Caco-2 (cell line): ENCODE measurements around the gene MAP1LC3A. TPM values are rescaled to one million over a fixed set of nuclear protein-coding genes. Genes with fewer than 3 reads are reported as not detected.
A peak's percentile ranks its signal among the peaks of the same experiment; 100 is the strongest.

Experiments used
- BruUV-seq: library from RNA; stranded (reverse); fragments of 400-500 nt; replicated peaks from 2 replicates; lab custom pipeline; 2021; lab: Mats Ljungman, UMichigan
- CTCF ChIA-PET: fragments of 300-600 bp; sonication (Branson Sonifier 250); formaldehyde crosslinking; loops from one replicate; lab custom pipeline; 2022; ENCODE audit warnings: antibody characterized with exemption; lab: Charles Lee
- POLR2A ChIA-PET: fragments of 300-600 bp; sonication (Branson Sonifier 250); formaldehyde crosslinking; loops from one replicate; lab custom pipeline; 2022; ENCODE audit warnings: antibody characterized with exemption; lab: Charles Lee
- DNase-seq, 2 experiments: peaks; one replicate each; pipeline versions ENCODE4 v3.0.0 to v3.0.0-alpha.2; 2020 to 2022
- H3K27me3 ChIP-seq: replicated peaks from 2 replicates; pipeline ENCODE4 v1.6.0; 2011; ENCODE audit warnings: low read length; ENCODE audit not compliant: control insufficient read depth, insufficient read depth
- H3K36me3 ChIP-seq: 2 replicates; pipeline ENCODE4 v1.5.1; 2011; ENCODE audit warnings: low read length; ENCODE audit not compliant: control insufficient read depth, insufficient read depth
- H3K4me1 ChIP-seq: fragments of 250-450 bp; sonication (Bioruptor Pico); 2 replicates; pipeline ENCODE4 v1.5.1; 2020; ENCODE audit warnings: mild to moderate bottlenecking
- H3K4me3 ChIP-seq: 2 replicates; pipeline ENCODE4 v1.5.1; 2011; ENCODE audit warnings: low read depth, mild to moderate bottlenecking, control low read depth, low read length
- H3K9me3 ChIP-seq: fragments of 250-450 bp; sonication (Bioruptor Pico); 2 replicates; pipeline ENCODE4 v1.5.1; 2020; ENCODE audit warnings: mild to moderate bottlenecking, moderate library complexity
- H3K27ac Mint-ChIP-seq: one replicate; pipeline ENCODE4 v1.8.0; 2022; ENCODE audit warnings: mixed read lengths; ENCODE audit not compliant: unreplicated experiment
- H3K27me3 Mint-ChIP-seq: one replicate; pipeline ENCODE4 v1.8.0; 2022; ENCODE audit warnings: mixed read lengths; ENCODE audit not compliant: insufficient read depth, unreplicated experiment
- H3K36me3 Mint-ChIP-seq: one replicate; pipeline ENCODE4 v1.8.0; 2022; ENCODE audit warnings: mild to moderate bottlenecking, mixed read lengths; ENCODE audit not compliant: insufficient read depth, unreplicated experiment
- H3K4me1 Mint-ChIP-seq: one replicate; pipeline ENCODE4 v1.8.0; 2022; ENCODE audit warnings: low read depth, mixed read lengths; ENCODE audit not compliant: unreplicated experiment
- H3K4me3 Mint-ChIP-seq: one replicate; pipeline ENCODE4 v1.8.0; 2022; ENCODE audit warnings: mild to moderate bottlenecking, moderate library complexity, mixed read lengths; ENCODE audit not compliant: unreplicated experiment
- H3K9me3 Mint-ChIP-seq: one replicate; pipeline ENCODE4 v1.8.0; 2022; ENCODE audit warnings: mixed read lengths; ENCODE audit not compliant: unreplicated experiment
- intact Hi-C: fragments of 100-400 bp; cut with micrococcal nuclease; formaldehyde crosslinking; loops from one replicate; pipeline ENCODE4 v1.10.0; 2022; ENCODE audit not compliant: unreplicated experiment
- total RNA-seq: library from RNA; stranded (reverse); gene quantifications from 2 replicates; pipeline ENCODE4 v1.2.3, GENCODE V29; 2022
- TF ChIP-seq, protein P1 (sequence below), 2 experiments: fragments of 200-600 bp in 1 of 2; IDR thresholded peaks; 1 replicate in 1 of 2; 2 replicates in 1 of 2; pipeline versions ENCODE4 v1.5.1 to v1.8.0; 2011 to 2022; ENCODE audit warnings: antibody characterized with exemption in 1 of 2, control low read depth in 1 of 2, inconsistent platforms in 1 of 2, low read depth in 1 of 2, low read length in 1 of 2, mild to moderate bottlenecking in 1 of 2, moderate library complexity in 1 of 2; ENCODE audit not compliant: insufficient read depth in 1 of 2, severe bottlenecking in 1 of 2, unreplicated experiment in 1 of 2

The MAP1LC3A gene
- total RNA-seq, 1 experiment from 2014 or later = 0.88 TPM

DNA sequence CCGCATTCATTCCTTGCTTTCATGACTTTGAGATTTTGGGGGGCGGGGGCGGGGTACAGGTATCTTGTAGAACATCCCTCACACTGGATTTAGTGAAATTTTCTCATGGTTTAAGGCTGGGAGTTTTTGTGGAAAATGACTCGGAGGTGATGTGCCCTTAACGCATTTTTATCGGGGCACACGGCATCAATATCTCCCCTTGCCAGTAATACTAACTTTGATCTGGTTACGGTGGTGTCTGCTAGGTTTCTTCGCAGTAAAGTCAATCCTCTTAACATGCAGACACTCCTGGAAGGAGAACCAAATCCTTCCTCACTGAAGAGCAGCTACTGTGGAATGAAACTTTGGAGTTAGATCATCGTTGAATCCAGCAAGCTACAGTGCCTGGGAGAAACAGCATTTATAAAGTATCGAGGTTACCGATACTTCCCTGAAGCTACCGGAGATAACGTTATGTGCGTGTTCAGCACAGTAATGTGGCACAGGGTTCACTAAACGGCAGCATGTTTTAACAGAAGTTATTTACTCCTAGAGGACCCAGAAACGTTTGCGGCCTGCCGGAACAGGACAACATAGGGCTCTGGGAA lies 43.5 kb upstream of the MAP1LC3A start:
- no peaks in the 10 kb centered on the region for H3K9me3 ChIP-seq
- peaks cover 6% of the 10 kb centered on the region for H3K4me1 ChIP-seq
- ChIA-PET CTCF (interaction anchor here (0.6 to 4.4 kb wide), 6 partner anchors 8 to 324 kb away, joined by 3 to 75 read pairs (median 6); no protein-coding TSS in a partner anchor), POLR2A (interaction anchor here (0.6 to 2.5 kb wide), 10 partner anchors 11 to 402 kb away, joined by 3 to 21 read pairs (median 9); partner anchors contain the start of genes AHCY, EIF2S2, ITCH and PIGU)
- intact Hi-C loops = loop anchor here (1.0 kb wide), 1 partner anchor 212 kb away; the partner anchor contains the start of gene AHCY
- H3K27ac Mint-ChIP-seq = peak overlapping the region; percentile 91
- H3K27me3 Mint-ChIP-seq = no peaks in the 10 kb centered on the region
- peak overlapping the region; percentile 52 for H3K4me3 ChIP-seq
- H3K36me3 ChIP-seq = no peaks in the 10 kb centered on the region
- DNase-seq = no peak
- no TSS peak for BruUV-seq
- H3K4me1 Mint-ChIP-seq = peaks cover 19% of the 10 kb centered on the region
- peaks cover 93% of the 10 kb centered on the region for H3K36me3 Mint-ChIP-seq
- no peaks in the 10 kb centered on the region for H3K27me3 ChIP-seq
- no peaks in the 10 kb centered on the region for H3K9me3 Mint-ChIP-seq
- TF ChIP-seq, protein P1, sequence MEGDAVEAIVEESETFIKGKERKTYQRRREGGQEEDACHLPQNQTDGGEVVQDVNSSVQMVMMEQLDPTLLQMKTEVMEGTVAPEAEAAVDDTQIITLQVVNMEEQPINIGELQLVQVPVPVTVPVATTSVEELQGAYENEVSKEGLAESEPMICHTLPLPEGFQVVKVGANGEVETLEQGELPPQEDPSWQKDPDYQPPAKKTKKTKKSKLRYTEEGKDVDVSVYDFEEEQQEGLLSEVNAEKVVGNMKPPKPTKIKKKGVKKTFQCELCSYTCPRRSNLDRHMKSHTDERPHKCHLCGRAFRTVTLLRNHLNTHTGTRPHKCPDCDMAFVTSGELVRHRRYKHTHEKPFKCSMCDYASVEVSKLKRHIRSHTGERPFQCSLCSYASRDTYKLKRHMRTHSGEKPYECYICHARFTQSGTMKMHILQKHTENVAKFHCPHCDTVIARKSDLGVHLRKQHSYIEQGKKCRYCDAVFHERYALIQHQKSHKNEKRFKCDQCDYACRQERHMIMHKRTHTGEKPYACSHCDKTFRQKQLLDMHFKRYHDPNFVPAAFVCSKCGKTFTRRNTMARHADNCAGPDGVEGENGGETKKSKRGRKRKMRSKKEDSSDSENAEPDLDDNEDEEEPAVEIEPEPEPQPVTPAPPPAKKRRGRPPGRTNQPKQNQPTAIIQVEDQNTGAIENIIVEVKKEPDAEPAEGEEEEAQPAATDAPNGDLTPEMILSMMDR (IDR thresholded peaks at IDR 0.05; ENCODE audit: insufficient read depth in 1 of 2, low read depth in 1 of 2, low read length in 1 of 2, severe bottlenecking in 1 of 2, unreplicated experiment in 1 of 2) = no peak
- peak overlapping the region; percentile 85 for H3K4me3 Mint-ChIP-seq

DNA sequence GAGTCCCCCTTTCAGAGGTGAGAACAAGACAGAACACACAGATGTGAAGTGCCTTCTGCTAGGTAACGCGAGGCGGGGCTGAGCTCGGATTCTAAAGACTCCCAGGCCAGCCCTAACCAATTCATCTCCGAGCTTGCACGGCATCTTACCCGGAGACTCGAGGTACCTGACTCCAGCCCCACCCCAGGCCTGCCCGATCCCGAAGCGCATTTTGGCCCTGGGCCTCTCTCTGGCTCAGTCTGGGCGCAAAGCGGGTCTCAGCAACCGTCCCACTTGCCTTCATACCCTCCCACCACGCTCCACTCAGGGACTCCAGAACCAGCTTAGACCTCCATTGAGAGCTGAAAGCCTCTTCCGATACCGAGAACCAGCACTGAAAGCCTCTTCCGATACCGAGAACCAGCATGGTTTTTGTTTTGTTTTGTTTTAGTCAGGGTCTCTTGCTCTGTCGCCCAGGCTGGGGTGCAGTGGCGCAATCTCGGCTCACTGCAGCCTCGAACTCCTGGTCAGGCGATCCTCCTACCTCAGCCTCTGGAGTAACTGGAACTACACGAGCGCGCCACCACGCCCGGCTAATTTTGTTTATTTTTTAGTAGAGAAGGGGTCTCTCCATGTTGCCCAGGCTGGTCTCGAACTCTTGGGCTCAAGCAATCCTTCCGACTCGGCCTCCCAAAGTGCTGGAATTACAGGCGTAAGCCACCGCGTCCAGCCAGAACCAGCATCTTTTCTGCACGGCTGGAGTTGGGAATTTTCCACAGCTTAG lies 42.9 kb upstream of the MAP1LC3A start:
- ChIA-PET CTCF (interaction anchor here (0.5 to 4.4 kb wide), 11 partner anchors 23 to 325 kb away, joined by 3 to 75 read pairs (median 4); no protein-coding TSS in a partner anchor), POLR2A (interaction anchor here (0.6 to 2.5 kb wide), 17 partner anchors 10 to 523 kb away, joined by 3 to 21 read pairs (median 5); partner anchors contain the start of genes AHCY, EIF2S2, ITCH and PIGU)
- H3K27ac Mint-ChIP-seq = peak overlapping the region; percentile 91
- intact Hi-C loops = loop anchor here (1.0 kb wide), 3 partner anchors 10 to 212 kb away; partner anchors contain the start of gene AHCY
- peaks cover 19% of the 10 kb centered on the region for H3K4me1 Mint-ChIP-seq
- H3K27me3 Mint-ChIP-seq = no peaks in the 10 kb centered on the region
- Histone ChIP-seq H3K9me3 (no peaks in the 10 kb centered on the region), H3K4me1 (peaks cover 6% of the 10 kb centered on the region), H3K36me3 (no peaks in the 10 kb centered on the region), H3K27me3 (no peaks in the 10 kb centered on the region), H3K4me3 (peak overlapping the region; percentile 52)
- TSS peak; percentile 72 for BruUV-seq
- peak; percentile 90 to 94 for DNase-seq
- TF ChIP-seq, protein P1 (IDR thresholded peaks at IDR 0.05; ENCODE audit: insufficient read depth in 1 of 2, low read depth in 1 of 2, low read length in 1 of 2, severe bottlenecking in 1 of 2, unreplicated experiment in 1 of 2) = no peak
- no peaks in the 10 kb centered on the region for H3K9me3 Mint-ChIP-seq
- peaks cover 90% of the 10 kb centered on the region for H3K36me3 Mint-ChIP-seq
- peak overlapping the region; percentile 85 for H3K4me3 Mint-ChIP-seq
